HG03521 (cell line): ENCODE results near the gene DEPP1.

Experiments
- ATAC-seq: cut with Tn5 transposase; IDR thresholded peaks from one replicate; pipeline ENCODE4 v1.9.1; 2021; ENCODE audit warnings: mild to moderate bottlenecking, moderate library complexity; ENCODE audit not compliant: unreplicated experiment

DEPP1 gene

GRCh38 chr10:44993922-44994751 lies 15.5 kb upstream of the DEPP1 start:
- ATAC-seq: no peak

GRCh38 chr10:44993226-44993921 lies 14.8 kb upstream of the DEPP1 start:
- no peak for ATAC-seq

GRCh38 chr10:44992732-44993225 lies 14.2 kb upstream of the DEPP1 start:
- ATAC-seq: no peak

GRCh38 chr10:44992070-44992731 lies 13.6 kb upstream of the DEPP1 start:
- ATAC-seq: no peak

- ATAC-seq: no peak
These were observed 13.0 kb upstream of the DEPP1 start for GRCh38 chr10:44991571-44991970.

GRCh38 chr10:44990965-44991364 lies 12.4 kb upstream of the DEPP1 start:
- no peak for ATAC-seq

- no peak for ATAC-seq
These were observed 11.7 kb upstream of the DEPP1 start for GRCh38 chr10:44990302-44990655.

- no peak for ATAC-seq
These were observed 11.1 kb upstream of the DEPP1 start for GRCh38 chr10:44989597-44990301.

- ATAC-seq: no peak
These were observed 10.5 kb upstream of the DEPP1 start for GRCh38 chr10:44988957-44989585.

GRCh38 chr10:44986670-44987069 lies 8.1 kb upstream of the DEPP1 start:
- ATAC-seq: no peak

- no peak for ATAC-seq
These were observed 7.6 kb upstream of the DEPP1 start for GRCh38 chr10:44986179-44986578.

GRCh38 chr10:44985175-44985681 lies 6.6 kb upstream of the DEPP1 start:
- ATAC-seq: no peak

- no peak for ATAC-seq
These were observed 6.1 kb upstream of the DEPP1 start for GRCh38 chr10:44984671-44985101.

- no peak for ATAC-seq
These were observed 5.3 kb upstream of the DEPP1 start for GRCh38 chr10:44983895-44984278.

- no peak for ATAC-seq
These were observed 4.7 kb upstream of the DEPP1 start for GRCh38 chr10:44983066-44983894.

- no peak for ATAC-seq
These were observed 3.9 kb upstream of the DEPP1 start for GRCh38 chr10:44982496-44982895.

GRCh38 chr10:44982114-44982460 lies 3.5 kb upstream of the DEPP1 start:
- no peak for ATAC-seq

- no peak for ATAC-seq
These were observed 2.8 kb upstream of the DEPP1 start for GRCh38 chr10:44981172-44982113.
